Right kidney (tissue), 9 donors: ENCODE results near the gene UBE2R2.
"Not testable (repeated sequence)": the region's sequence is repeated elsewhere in the genome, so short reads cannot be mapped to it uniquely, and the experiment has no call there.

Experiments used
- DNase-seq: peaks from one replicate; pipeline ENCODE4 v3.0.0-alpha.2; 2016
- long read RNA-seq, 8 donors: transcript quantifications; one replicate each; lab custom pipeline, GENCODE V29; 2026

UBE2R2 gene
- long read RNA-seq, donor 1, full-length matches to known transcripts = 28 of 118 reads
- long read RNA-seq, donor 1, partial matches to known transcripts = 90 of 118 reads
- long read RNA-seq, donor 1, other reads (novel, unspliced or antisense) = 0 of 118 reads
- long read RNA-seq, donor 2, full-length matches to known transcripts = 30 of 45 reads
- long read RNA-seq, donor 2, partial matches to known transcripts = 15 of 45 reads
- long read RNA-seq, donor 2, other reads (novel, unspliced or antisense) = 0 of 45 reads
- long read RNA-seq, donor 3, full-length matches to known transcripts = 24 of 35 reads
- long read RNA-seq, donor 3, partial matches to known transcripts = 11 of 35 reads
- long read RNA-seq, donor 3, other reads (novel, unspliced or antisense) = 0 of 35 reads
- long read RNA-seq, donor 4, full-length matches to known transcripts = 26 of 52 reads
- long read RNA-seq, donor 4, partial matches to known transcripts = 26 of 52 reads
- long read RNA-seq, donor 4, other reads (novel, unspliced or antisense) = 0 of 52 reads
- long read RNA-seq, donor 5, full-length matches to known transcripts = 42 of 177 reads
- long read RNA-seq, donor 5, partial matches to known transcripts = 135 of 177 reads
- long read RNA-seq, donor 5, other reads (novel, unspliced or antisense) = 0 of 177 reads
- long read RNA-seq, donor 6, full-length matches to known transcripts = 47 of 81 reads
- long read RNA-seq, donor 6, partial matches to known transcripts = 34 of 81 reads
- long read RNA-seq, donor 6, other reads (novel, unspliced or antisense) = 0 of 81 reads
- long read RNA-seq, donor 7, full-length matches to known transcripts = 72 of 134 reads
- long read RNA-seq, donor 7, partial matches to known transcripts = 62 of 134 reads
- long read RNA-seq, donor 7, other reads (novel, unspliced or antisense) = 0 of 134 reads
- long read RNA-seq, donor 8, full-length matches to known transcripts = 46 of 55 reads
- long read RNA-seq, donor 8, partial matches to known transcripts = 9 of 55 reads
- long read RNA-seq, donor 8, other reads (novel, unspliced or antisense) = 0 of 55 reads

- peak; percentile 96 for DNase-seq
Observed at GRCh38 chr9:33816327-33817252, at the start of gene UBE2R2. UBE2R2 (plus strand) TSS chr9:33817160; CDS start chr9:33817758, 598 bp downstream.

GRCh38 chr9:33770156-33770880 lies 46.6 kb upstream of the UBE2R2 start:
- DNase-seq = not testable (repeated sequence)

GRCh38 chr9:33773135-33773534 lies 43.8 kb upstream of the UBE2R2 start:
- not testable (repeated sequence) for DNase-seq

- DNase-seq = not testable (repeated sequence)
Observed at GRCh38 chr9:33774074-33774659, 42.8 kb upstream of the UBE2R2 start.

- DNase-seq = no peak
Observed at GRCh38 chr9:33776578-33776977, 40.4 kb upstream of the UBE2R2 start.

GRCh38 chr9:33778700-33779351 lies 38.1 kb upstream of the UBE2R2 start:
- DNase-seq = peak; percentile 36

- DNase-seq = no peak
Observed at GRCh38 chr9:33780276-33780675, 36.7 kb upstream of the UBE2R2 start.

GRCh38 chr9:33781736-33782135 lies 35.2 kb upstream of the UBE2R2 start:
- no peak for DNase-seq

- DNase-seq = no peak
Observed at GRCh38 chr9:33782395-33783152, 34.4 kb upstream of the UBE2R2 start.

- no peak for DNase-seq
Observed at GRCh38 chr9:33785914-33786313, 31.0 kb upstream of the UBE2R2 start.

- no peak for DNase-seq
Observed at GRCh38 chr9:33786681-33787080, 30.3 kb upstream of the UBE2R2 start.

GRCh38 chr9:33787839-33788238 lies 29.1 kb upstream of the UBE2R2 start:
- DNase-seq = no peak

GRCh38 chr9:33789429-33789828 lies 27.5 kb upstream of the UBE2R2 start:
- DNase-seq = not testable (repeated sequence)

- no peak for DNase-seq
Observed at GRCh38 chr9:33791117-33791516, 25.8 kb upstream of the UBE2R2 start.

- not testable (repeated sequence) for DNase-seq
Observed at GRCh38 chr9:33793496-33793895, 23.5 kb upstream of the UBE2R2 start.

- no peak for DNase-seq
Observed at GRCh38 chr9:33794560-33794959, 22.4 kb upstream of the UBE2R2 start.

- no peak for DNase-seq
Observed at GRCh38 chr9:33795281-33795680, 21.7 kb upstream of the UBE2R2 start, which contains the start of gene PRSS3. PRSS3 (plus strand) TSS chr9:33795561; CDS start chr9:33795574, 13 bp downstream.

GRCh38 chr9:33795819-33796218 lies 21.1 kb upstream of the UBE2R2 start:
- no peak for DNase-seq

GRCh38 chr9:33796679-33797078 lies 20.3 kb upstream of the UBE2R2 start:
- not testable (repeated sequence) for DNase-seq
